K562 (cell line): Measurements from ENCODE around the gene TAMALIN. TPM values are rescaled to one million over a fixed set of nuclear protein-coding genes. Genes with fewer than 3 reads are reported as not detected.

Experiments used
- COPS2 ChIP-seq: fragments of 450-650 bp; conservative IDR thresholded peaks from 2 replicates; pipeline ENCODE4 v1.6.1; 2016; ENCODE audit warnings: mild to moderate bottlenecking, moderate library complexity
- DDX20 ChIP-seq: fragments of 450-650 bp; IDR thresholded peaks from 2 replicates; pipeline ENCODE4 v1.6.1; 2016; ENCODE audit warnings: missing genetic modification characterization, low read depth, mild to moderate bottlenecking, missing compliant biosample characterization, moderate library complexity
- ELF1 ChIP-seq: fragments of 200-800 bp; sonication (Bioruptor generic); IDR thresholded peaks from 2 replicates; pipeline ENCODE4 v1.6.1; 2016; ENCODE audit warnings: missing genetic modification characterization, missing compliant biosample characterization
- KLF1 ChIP-seq: fragments of 450-650 bp; IDR thresholded peaks from 2 replicates; pipeline ENCODE4 v1.6.1; 2016; ENCODE audit warnings: missing genetic modification characterization, missing compliant biosample characterization
- REST ChIP-seq, 2 experiments: fragments of 450-650 bp; formaldehyde crosslinking in 1 of 2; IDR thresholded peaks; 2 replicates each; pipeline versions ENCODE4 v1.4.0 to v1.6.1; 2014 to 2020; ENCODE audit warnings: mild to moderate bottlenecking in 2 of 2, borderline replicate concordance in 1 of 2, low read depth in 1 of 2
- TCF7 ChIP-seq: sonication (generic); IDR thresholded peaks from 2 replicates; pipeline ENCODE4 v1.6.1; 2016; ENCODE audit warnings: antibody characterized with exemption, borderline replicate concordance
- ZBTB5 ChIP-seq: fragments of 450-650 bp; IDR thresholded peaks from 2 replicates; pipeline ENCODE4 v1.6.1; 2017; ENCODE audit warnings: antibody characterized with exemption
- ZNF174 ChIP-seq: fragments of 250-450 bp; sonication (Bioruptor Pico); IDR thresholded peaks from 2 replicates; pipeline ENCODE4 v1.4.0; 2020; ENCODE audit warnings: mild to moderate bottlenecking
- ZNF324 ChIP-seq: fragments of 250-450 bp; sonication (Bioruptor Pico); IDR thresholded peaks from 2 replicates; pipeline ENCODE4 v1.4.0; 2020; ENCODE audit warnings: mild to moderate bottlenecking
- ZNF77 ChIP-seq: fragments of 250-450 bp; sonication (Bioruptor Pico); IDR thresholded peaks from 2 replicates; pipeline ENCODE4 v1.5.0; 2020
- polyA plus RNA-seq, 8 experiments: library from polyadenylated mRNA; depleted of rRNA in 4 of 8; stranded (reverse) in 5 of 8; unstranded in 3 of 8; fragments of >200 nt; fragmentation: Nextera tagmentation in 2 of 8; fragmentation: Illumina TruSeq in 1 of 8; extraction: Ambion mirVana in 2 of 8; extraction: Trizol in 1 of 8; gene quantifications; 2 replicates each; pipeline versions ENCODE4 v1.2.1 to v1.2.3, GENCODE V29; 2011 to 2014; ENCODE audit warnings: inconsistent platforms in 1 of 8, missing spikeins in 1 of 8
- total RNA-seq, 7 experiments: library from RNA; depleted of rRNA in 6 of 7; stranded (reverse); fragments of >200 nt in 6 of 7; fragmentation: Illumina TruSeq in 2 of 7; extraction: Trizol in 2 of 7; gene quantifications; 2 replicates each; pipeline versions ENCODE4 v1.2.1 to v1.2.3, GENCODE V29; 2011 to 2021; ENCODE audit warnings: low replicate concordance in 1 of 7
- TF ChIP-seq, protein P1 (sequence below): IDR thresholded peaks from 2 replicates; pipeline ENCODE4 v1.6.1; 2014; ENCODE audit warnings: antibody characterized with exemption
- TF ChIP-seq, protein P2 (sequence below): fragments of 450-650 bp; IDR thresholded peaks from 2 replicates; pipeline ENCODE4 v1.6.1; 2016; ENCODE audit warnings: mild to moderate bottlenecking

Gene TAMALIN
- total and polyA plus RNA-seq, 9 of the 15 experiments (the other 6 are each of a cell fraction or from before 2014, with no cell fraction given): 0.74 to 2.2 (median 1.5) TPM; not detected in 2

DNA sequence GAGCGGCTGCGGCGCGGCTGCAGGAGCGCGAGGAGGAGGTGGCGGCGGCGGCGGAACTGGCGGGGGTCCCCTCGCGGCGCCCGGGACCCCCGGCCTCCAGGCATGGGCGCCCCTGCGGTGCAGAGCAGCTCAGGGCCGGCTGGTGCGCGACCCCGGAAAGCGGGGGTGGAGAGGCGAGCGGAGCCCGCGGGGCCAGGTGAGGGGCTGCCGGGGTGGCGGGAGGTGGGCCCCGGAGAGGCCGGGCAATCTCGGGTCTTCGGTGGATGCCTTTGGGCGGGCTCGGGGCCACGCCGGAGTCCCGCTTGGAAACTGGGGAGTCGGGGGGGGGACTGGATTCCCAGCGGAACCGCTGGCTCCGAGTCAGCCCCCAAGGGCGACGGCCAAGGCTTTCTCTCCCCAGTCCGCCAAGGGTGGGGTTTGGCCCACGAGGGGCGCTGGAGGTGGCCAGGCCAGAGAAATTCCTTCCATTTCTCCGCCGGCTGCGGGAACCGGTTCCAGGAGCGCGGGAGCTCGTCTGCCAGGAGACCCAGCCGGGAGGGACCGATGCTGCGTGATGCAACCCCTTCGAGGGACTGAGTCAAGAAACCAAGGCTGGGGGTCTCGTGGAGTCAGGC lies 30.6 kb downstream of the TAMALIN start (continued):
- TF ChIP-seq REST (IDR thresholded peaks at IDR 0.05; ENCODE audit: borderline replicate concordance) (0 out of 2 replicates have a peak, but pooled peaks have one; percentile 19), REST (CRISPR knock-in tag; IDR thresholded peaks at IDR 0.05; ENCODE audit: low read depth) (no peak), ZNF174 (CRISPR knock-in tag) (no peak), COPS2 (no peak), ZBTB5 (no peak), ELF1 (tag) (no peak), TCF7 (no peak), ZNF324 (CRISPR knock-in tag) (no peak), ZNF77 (CRISPR knock-in tag) (no peak), KLF1 (no peak), DDX20 (tag) (no peak)
- TF ChIP-seq, protein P1, sequence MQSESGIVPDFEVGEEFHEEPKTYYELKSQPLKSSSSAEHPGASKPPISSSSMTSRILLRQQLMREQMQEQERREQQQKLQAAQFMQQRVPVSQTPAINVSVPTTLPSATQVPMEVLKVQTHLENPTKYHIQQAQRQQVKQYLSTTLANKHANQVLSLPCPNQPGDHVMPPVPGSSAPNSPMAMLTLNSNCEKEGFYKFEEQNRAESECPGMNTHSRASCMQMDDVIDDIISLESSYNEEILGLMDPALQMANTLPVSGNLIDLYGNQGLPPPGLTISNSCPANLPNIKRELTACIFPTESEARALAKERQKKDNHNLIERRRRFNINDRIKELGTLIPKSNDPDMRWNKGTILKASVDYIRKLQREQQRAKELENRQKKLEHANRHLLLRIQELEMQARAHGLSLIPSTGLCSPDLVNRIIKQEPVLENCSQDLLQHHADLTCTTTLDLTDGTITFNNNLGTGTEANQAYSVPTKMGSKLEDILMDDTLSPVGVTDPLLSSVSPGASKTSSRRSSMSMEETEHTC: no peak
- TF ChIP-seq, protein P2, sequence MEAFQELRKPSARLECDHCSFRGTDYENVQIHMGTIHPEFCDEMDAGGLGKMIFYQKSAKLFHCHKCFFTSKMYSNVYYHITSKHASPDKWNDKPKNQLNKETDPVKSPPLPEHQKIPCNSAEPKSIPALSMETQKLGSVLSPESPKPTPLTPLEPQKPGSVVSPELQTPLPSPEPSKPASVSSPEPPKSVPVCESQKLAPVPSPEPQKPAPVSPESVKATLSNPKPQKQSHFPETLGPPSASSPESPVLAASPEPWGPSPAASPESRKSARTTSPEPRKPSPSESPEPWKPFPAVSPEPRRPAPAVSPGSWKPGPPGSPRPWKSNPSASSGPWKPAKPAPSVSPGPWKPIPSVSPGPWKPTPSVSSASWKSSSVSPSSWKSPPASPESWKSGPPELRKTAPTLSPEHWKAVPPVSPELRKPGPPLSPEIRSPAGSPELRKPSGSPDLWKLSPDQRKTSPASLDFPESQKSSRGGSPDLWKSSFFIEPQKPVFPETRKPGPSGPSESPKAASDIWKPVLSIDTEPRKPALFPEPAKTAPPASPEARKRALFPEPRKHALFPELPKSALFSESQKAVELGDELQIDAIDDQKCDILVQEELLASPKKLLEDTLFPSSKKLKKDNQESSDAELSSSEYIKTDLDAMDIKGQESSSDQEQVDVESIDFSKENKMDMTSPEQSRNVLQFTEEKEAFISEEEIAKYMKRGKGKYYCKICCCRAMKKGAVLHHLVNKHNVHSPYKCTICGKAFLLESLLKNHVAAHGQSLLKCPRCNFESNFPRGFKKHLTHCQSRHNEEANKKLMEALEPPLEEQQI: no peak
